Mesenteric fat pad (tissue), 1 donor: ENCODE results near the gene NOLC1. TPM values are rescaled to one million over a fixed set of nuclear protein-coding genes. Genes with fewer than 3 reads are reported as not detected.

Experiments used
- DNase-seq: peaks from one replicate; pipeline ENCODE4 v3.0.0-alpha.2; 2020; ENCODE audit warnings: low spot score
- total RNA-seq: library from RNA; stranded (reverse); fragmentation: NEBNext Ultra II Directional; extraction: Animal tissue kit (Norgen Biotek cat#: 25700); gene quantifications from one replicate; pipeline ENCODE4 v1.2.1, GENCODE V29; 2021
- donor health status: DM: yes; HTN: yes; CAD: no.

NOLC1 gene
- total RNA-seq, 1 donor from 2014 or later, result 50.2 TPM

DNA sequence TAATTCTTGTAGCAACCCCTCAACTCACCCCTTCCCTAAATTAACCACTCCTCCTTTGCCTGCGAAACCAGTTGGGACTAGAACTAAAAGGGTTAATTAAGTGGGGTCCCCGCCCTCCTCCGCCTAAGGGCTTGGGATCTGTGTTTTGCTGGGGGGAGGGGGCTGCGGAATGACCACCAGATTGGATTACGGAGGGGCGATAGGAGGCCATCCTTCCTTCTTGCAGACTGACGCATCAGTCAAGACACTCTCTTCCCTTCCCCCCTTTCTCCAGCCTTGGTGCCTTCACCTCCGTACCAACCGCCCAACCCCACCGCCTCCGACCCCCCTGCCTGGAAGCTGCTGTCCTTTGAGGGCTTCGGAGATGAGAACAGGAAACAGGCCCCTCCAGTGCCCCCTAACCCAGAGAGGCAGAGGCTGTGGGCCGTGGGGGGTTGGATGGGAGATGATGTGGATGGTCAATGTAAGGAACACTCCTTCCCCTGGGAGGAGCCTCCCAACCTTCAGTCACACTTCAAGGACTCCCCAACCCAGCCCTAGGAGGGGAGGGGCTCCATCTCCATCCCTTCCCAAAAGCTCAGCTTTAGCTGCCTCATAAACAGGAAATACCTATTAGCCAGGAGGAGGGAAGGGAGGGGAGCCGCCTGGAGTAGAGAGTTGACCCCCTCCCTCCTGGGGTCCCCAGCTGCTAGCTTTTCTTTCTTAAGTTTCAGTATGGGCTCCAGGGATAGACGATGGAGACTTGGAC, 31.0 kb upstream of the NOLC1 start:
- no peak for DNase-seq

DNA sequence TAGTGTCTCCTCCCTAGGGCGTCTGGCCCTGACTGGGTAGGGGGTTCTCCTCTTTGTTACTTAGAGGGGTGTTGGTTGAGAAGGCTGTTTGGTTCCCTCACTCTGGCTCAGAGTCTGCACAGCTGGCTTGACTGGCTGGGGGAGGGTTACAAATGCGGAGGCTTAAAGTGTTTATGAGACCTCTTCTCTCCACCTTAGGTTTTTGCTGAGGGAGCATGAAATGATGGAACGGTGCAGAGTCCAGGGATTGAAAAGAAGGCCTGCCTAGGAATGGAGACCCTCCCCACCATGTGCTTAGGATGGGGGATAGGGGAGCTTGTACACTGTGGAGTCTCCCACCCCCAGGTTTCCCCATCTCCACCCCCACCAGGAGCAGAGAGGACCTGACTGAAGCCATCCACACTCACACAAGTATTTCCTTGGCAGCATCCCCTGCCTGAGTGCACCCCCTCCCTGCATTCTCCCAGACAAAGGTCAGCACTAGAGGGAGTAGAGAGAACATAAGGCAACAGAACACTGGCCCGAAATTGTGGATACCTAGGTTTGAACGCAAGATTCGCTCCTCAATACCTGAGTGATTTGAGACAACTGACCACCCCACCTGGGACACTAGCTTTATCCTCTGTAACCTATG, 30.3 kb upstream of the NOLC1 start:
- DNase-seq, result no peak

DNA sequence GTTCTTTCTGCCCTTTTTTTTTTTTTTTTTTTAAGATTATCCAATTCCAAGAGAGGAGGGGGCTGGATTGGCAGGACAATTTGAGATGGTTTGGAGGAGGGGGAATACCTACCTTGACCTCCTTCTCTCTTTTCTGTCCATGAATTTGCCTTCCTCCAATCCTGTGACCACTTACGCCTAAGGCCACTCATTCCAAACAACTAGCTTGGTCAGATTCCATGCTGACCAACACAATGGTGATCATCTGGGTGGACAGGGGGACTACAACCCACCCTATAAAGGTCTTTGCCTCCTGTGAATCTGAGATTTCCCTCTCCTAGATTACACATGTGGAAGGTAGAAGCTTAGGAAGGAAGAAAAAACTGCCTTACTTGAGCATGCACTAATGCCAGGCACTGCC, 29.7 kb upstream of the NOLC1 start:
- no peak for DNase-seq

DNA sequence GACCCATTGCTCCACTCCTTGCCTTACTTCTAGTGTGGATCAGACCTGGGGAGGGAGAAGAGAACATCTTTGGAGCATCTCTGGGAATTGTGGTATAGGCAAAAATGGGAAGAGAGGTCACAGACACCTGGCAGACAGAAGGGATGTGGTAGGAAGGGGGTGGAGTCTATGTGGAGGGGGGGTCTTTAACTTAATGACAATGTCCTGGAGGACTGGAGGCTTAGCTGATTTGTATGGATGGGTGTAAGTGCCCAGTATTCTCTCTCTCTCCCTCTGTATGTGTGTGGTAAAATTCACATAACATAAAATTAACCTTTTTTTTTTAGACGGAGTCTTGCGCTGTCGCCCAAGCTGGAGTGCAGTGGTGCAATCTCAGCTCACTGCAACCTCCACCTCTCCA, 29.0 kb upstream of the NOLC1 start:
- DNase-seq, result no peak

DNA sequence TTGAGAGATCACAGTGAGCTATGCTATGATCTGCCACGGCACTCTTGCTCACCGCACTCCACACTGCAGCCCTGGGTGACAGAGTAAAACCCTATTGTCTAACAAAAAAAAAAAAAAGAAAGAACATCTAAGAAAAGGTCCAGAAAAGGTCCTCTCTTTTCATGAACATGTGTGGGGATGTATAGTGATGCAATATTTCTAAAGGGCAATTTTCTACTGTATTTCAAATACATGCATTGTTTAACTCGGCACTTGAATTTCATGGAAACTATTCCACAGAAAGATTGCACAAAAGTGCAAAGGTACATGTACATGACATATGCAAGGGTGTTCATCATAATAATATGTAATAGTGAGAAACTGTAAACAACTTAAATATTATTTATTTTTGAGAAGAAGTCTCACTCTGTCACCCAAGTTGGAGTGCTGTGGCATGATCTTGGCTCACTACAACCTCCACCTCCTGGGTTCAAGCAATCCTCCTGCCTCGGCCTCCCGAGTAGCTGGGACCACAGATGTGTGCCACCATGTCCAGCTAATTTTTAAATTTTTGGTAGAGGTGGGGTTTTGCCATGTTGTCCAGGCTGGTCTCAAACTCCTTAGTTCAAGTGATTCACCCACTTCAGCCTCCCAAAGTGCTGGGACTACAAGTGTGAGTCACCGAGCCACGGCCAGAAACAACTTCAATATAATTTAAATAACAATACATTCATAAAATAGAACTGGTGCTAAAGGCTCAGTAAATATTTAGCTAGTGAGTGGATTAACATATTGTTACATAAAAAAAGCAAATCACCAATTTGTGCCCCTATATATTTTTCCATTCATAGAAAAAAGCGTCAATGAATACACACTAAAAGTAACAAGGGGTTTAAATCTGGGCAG, 20.7 kb upstream of the NOLC1 start:
- DNase-seq, result no peak

DNA sequence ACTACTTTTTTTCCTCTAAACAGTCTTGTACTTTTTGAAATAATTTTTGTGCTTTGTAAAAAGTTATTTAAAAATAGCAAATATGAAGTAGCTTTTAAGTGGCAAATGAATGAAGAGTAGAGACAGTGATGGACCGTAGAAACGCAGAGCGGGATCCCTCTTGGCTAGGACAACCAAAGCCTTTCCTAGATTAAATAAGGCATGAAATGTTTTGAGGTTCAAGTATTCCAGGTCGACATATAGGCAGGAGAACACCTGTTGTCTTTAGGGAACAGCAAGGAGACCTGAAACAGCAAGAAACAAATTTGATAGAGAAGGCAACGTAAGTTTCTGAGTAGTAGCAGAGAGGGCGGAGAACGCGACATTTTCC, 20.0 kb upstream of the NOLC1 start:
- no peak for DNase-seq

DNA sequence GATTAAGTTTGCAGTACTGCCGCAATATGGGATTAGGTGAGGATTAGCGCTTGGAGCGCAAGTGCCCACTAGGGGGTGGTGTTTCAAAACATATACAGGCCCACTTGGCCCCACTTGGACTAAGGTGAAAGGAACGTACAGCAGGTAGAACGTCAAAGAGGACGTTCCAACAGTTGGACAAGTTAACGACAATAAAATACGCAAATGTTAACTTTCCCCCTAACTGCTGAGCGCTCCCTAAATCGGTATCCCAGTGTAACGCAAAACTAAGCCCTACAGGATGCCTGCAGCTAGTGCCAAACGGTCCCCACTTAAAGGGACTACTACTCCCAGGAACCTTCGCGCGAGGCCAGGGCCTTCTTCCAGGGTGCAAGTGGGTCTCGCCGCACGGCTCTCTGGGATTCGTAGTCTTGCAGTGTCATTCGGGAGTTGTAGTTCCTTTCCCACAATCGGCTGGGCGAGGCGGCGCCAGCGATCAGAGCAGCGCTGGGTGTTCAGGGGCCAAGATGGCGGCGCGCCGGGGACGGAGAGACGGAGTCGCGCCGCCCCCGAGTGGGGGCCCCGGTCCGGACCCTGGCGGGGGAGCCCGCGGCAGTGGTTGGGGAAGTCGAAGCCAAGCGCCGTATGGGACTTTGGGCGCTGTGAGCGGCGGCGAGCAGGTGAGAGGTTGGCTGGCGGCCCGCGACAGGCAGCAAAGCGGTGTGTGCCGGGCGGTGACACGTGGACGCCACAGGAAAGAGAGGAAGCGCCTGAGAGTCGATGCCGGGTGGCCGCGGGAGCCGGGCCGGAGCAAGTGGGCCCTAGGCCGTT, 19.4 kb upstream of the NOLC1 start, which contains the start of gene PPRC1:
PPRC1 (plus strand) TSS at position 478 of the 810 bp plus-strand sequence; CDS start at position 507, 29 bp downstream.
- DNase-seq, result peak; percentile 99

DNA sequence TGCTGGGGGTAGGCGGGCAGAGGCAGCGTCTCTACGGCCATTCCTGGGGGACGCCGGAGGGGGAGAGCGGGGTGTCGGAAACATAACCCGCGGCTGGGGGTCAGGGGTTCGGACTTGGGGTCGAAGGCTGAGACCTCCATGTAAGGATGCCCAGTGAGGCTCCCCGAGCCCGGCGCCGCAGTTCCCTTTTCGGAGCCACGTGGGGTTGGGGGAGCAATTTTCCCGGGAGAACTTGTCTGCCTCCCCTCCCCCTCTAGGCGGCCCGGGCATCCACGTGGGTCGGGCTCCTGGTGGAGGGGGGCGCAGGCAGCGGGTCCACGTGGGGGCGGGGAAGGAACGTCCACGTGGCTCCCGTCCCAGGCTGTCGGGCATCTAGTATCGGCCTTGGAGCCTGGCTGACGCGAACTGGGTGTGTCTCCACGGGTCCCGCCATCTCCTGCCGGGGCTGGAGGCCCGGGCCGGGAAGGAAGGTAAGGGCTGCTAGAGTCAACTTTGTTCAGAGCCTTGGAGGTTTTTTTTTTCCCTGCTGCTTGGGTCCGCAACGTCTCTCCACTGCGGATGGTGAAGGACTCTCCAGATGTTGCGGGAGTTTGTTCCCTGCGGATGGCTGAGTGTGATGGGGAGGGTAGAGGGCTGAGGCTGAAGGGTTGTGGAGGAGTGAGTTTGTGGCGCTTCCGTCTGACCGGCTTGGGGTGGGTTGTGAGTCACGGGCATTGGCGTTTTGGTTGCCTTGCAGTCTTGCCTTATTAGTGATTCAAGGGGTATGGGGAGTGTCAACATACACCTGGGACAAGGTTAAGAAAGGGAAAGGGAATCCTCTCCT, 18.6 kb upstream of the NOLC1 start:
- peak; percentile 94 for DNase-seq

DNA sequence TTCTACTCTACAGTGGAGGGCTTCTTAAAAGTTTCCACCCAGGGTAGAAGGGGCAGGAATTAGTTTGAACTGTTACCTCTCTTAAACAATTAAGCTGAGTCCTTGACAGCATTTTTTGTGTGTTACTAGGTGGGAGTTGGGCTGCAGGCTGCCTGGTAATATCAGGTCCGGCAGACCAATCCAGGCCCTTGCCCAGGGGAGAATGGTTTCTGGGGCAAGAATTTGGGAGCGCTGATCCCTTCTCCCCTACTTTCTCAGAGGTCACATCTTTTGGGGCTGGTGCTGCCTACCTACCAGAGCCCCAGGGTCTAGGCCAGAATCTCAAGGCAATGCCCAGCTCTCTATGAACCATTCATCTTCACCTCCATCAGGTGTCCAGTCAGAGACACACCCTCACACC, 17.8 kb upstream of the NOLC1 start:
- no peak for DNase-seq

DNA sequence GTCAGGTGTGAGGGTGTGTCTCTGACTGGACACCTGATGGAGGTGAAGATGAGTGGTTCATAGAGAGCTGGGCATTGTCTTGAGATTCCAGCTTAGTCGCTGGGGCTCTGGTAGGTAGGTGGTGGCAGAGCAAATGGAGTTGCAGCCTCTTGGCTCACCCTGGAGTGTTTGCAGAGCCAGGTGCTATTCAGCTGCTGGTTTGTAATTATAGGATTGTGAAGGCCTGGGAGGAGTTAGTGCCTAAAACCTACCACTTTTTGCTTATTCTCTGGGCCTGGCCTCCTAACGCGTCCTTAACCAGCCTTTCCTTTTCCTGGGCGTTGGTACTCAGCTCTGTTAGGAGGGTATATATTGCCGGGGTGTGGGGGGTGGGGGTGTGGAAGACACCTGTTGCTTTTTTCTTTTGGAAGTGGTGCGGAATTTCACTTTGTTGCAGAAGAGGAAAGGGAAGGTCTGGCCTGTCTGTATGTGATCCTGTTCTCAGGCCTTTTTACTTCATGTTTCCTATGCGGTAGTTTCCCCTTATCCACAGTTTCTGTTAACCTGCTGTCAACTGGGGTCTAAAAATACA, 16.1 kb upstream of the NOLC1 start:
- DNase-seq, result no peak

DNA sequence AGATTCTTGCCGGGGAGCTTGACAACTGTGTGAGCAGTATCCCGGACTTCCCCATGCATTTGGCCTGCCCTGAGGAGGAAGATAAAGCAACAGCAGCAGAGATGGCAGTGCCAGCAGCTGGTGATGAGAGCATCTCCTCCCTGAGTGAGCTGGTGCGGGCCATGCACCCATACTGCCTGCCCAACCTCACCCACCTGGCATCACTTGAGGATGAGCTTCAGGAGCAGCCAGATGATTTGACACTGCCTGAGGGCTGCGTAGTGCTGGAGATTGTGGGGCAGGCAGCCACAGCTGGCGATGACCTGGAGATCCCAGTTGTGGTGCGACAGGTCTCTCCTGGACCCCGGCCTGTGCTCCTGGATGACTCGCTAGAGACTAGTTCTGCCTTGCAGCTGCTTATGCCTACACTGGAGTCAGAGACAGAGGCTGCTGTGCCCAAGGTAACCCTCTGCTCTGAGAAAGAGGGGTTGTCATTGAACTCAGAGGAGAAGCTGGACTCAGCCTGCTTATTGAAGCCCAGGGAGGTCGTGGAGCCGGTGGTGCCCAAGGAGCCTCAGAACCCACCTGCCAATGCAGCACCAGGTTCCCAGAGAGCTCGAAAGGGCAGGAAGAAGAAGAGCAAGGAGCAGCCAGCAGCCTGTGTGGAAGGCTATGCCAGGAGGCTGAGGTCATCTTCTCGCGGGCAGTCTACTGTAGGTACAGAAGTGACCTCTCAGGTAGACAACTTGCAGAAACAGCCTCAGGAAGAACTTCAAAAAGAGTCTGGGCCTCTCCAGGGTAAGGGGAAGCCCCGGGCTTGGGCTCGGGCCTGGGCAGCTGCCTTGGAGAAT, 12.7 kb upstream of the NOLC1 start:
- no peak for DNase-seq

DNA sequence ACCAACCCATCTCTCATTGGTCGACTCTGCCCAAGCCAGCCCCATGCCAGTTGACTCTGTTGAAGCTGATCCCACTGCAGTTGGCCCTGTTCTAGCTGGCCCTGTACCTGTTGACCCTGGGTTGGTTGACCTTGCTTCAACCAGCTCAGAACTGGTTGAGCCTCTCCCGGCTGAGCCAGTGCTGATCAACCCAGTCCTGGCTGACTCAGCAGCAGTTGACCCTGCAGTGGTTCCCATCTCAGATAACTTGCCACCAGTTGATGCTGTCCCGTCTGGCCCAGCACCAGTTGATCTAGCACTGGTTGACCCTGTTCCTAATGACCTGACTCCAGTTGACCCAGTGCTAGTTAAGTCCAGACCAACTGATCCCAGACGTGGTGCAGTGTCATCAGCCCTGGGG, 12.0 kb upstream of the NOLC1 start:
- no peak for DNase-seq

DNA sequence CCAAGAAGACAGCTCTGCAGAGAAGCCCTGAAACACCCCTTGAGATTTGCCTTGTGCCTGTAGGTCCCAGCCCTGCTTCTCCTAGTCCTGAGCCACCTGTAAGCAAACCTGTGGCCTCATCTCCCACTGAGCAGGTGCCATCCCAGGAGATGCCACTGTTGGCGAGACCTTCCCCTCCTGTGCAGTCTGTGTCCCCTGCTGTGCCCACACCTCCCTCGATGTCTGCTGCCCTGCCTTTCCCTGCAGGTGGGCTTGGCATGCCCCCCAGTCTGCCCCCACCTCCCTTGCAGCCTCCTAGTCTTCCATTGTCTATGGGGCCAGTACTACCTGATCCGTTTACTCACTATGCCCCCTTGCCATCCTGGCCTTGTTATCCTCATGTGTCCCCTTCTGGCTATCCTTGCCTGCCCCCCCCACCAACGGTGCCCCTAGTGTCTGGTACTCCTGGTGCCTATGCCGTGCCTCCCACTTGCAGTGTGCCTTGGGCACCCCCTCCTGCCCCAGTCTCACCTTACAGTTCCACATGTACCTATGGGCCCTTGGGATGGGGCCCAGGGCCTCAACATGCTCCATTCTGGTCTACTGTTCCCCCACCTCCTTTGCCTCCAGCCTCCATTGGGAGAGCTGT, 11.2 kb upstream of the NOLC1 start:
- DNase-seq, result no peak

DNA sequence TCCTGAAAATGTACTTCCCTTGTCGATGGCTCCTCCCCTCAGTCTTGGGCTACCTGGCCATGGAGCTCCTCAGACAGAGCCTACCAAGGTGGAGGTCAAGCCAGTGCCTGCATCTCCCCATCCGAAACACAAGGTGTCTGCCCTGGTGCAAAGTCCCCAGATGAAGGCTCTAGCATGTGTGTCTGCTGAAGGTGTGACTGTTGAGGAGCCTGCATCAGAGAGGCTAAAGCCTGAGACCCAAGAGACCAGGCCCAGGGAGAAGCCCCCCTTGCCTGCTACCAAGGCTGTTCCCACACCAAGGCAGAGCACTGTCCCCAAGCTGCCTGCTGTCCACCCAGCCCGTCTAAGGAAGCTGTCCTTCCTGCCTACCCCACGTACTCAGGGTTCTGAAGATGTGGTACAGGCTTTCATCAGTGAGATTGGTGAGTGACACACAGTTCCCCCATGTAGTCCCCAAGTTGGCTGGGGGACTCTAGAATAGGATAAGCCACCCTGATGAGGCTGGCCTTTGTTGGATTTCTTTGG, 10.5 kb upstream of the NOLC1 start:
- no peak for DNase-seq

DNA sequence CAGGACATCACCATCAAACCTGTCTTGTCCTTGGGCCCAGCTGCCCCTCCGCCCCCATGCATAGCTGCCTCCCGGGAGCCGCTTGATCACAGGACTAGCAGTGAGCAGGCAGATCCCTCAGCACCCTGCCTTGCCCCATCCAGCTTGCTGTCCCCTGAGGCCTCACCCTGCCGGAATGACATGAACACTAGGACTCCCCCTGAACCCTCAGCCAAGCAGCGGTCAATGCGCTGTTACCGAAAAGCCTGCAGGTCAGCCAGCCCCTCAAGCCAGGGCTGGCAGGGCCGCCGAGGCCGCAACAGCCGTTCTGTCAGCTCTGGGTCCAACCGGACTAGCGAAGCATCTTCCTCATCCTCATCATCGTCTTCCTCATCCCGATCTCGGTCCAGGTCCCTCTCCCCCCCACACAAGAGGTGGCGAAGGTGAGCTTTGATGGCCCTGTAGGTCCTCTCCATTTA, 5.2 kb upstream of the NOLC1 start:
- DNase-seq, result no peak

DNA sequence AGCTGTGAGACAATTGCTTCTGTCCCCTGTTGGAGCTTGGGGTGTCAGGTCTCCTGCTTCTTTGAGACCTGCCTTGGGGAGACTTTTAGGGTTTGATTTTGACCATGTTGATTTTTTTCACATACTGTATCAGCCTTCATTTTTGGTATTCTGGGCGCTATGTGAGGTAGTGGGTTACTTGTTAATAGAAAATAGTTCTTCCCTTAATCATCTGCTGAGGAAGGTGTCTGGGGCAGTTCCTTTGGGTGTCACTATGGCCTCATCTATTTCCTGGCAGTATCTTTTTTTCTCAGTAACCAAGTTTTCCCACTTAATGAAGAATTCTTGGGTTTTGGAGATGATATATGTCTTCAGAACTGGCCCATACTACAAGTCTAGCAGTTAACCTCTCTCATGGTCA, 4.6 kb upstream of the NOLC1 start:
- DNase-seq, result no peak

DNA sequence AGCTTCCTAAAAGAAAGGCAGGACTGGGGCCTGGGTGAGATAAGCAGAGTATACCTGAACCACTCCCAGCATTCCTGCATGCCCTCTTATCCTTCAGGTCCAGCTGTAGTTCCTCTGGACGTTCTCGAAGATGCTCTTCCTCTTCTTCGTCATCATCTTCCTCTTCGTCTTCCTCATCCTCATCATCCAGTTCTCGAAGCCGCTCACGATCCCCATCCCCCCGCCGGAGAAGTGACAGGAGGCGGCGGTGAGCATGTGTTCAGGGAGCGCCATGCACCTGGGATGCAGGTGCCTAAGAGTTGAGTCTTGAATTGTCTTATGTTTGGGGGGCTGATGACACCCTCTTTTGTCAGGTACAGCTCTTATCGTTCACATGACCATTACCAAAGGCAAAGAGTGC, 3.9 kb upstream of the NOLC1 start:
- DNase-seq, result no peak
